Psoas muscle (tissue), 8 donors: ENCODE data around the gene TJP1. TPM values are rescaled to one million over a fixed set of nuclear protein-coding genes. Genes with fewer than 3 reads are reported as not detected.

ENCODE experiments used
- ATAC-seq, 4 donors: fragments of 200-7000 bp; cut with Tn5 transposase; one replicate each; pipeline ENCODE4 v1.9.1; 2020; ENCODE audit warnings: moderate library complexity in 3 of 4, mild to moderate bottlenecking in 2 of 4
- DNase-seq, 2 donors: peaks; one replicate each; pipeline ENCODE4 v3.0.0-alpha.2; 2020
- H3K27ac ChIP-seq: fragments of 200-600 bp; one replicate; pipeline ENCODE4 v1.8.0; 2022
- H3K27me3 ChIP-seq, 3 donors: fragments of 200-600 bp in 1 of 3; one replicate each; pipeline versions ENCODE4 v1.6.1 to v1.8.0; 2013 to 2022; ENCODE audit warnings: low read length in 2 of 3, mild to moderate bottlenecking in 2 of 3, moderate library complexity in 1 of 3; ENCODE audit not compliant: insufficient read depth in 3 of 3
- H3K36me3 ChIP-seq, 2 donors: fragments of 200-600 bp in 1 of 2; one replicate each; pipeline versions ENCODE4 v1.6.1 to v1.8.0; 2013 to 2022; ENCODE audit warnings: low read depth in 1 of 2, mild to moderate bottlenecking in 1 of 2, moderate library complexity in 1 of 2; ENCODE audit not compliant: insufficient read depth in 1 of 2
- H3K4me1 ChIP-seq: fragments of 200-600 bp; one replicate; pipeline ENCODE4 v1.8.0; 2022
- H3K4me3 ChIP-seq: fragments of 200-600 bp; one replicate; pipeline ENCODE4 v1.8.0; 2022; ENCODE audit warnings: mild to moderate bottlenecking
- H3K9me3 ChIP-seq: fragments of 200-600 bp; one replicate; pipeline ENCODE4 v1.8.0; 2022
- CTCF ChIP-seq: fragments of 200-600 bp; IDR thresholded peaks from one replicate; pipeline ENCODE4 v1.8.0; 2022; ENCODE audit warnings: antibody characterized with exemption
- WGBS, 3 donors: extraction: QIAGEN DNeasy Blood & Tissue Kit; methylation state at CpG; one replicate each; pipeline versions ENCODE4 v1.1.6 to v1.1.7; 2013; 5-methylcytosine and 5-hydroxymethylcytosine counted together
- intact Hi-C, 2 donors: fragments of 100-400 bp; cut with DNase I; formaldehyde crosslinking; loops; one replicate each; pipeline versions ENCODE4 v1.11.0 to v1.14.2; 2022
- polyA plus RNA-seq, 3 donors: library from polyadenylated mRNA; stranded (reverse); fragments of 200-250 nt; gene quantifications; one replicate each; pipeline ENCODE4 v1.2.3, GENCODE V29; 2013
- total RNA-seq, 4 donors: library from RNA; stranded (reverse); fragmentation: NEBNext Ultra II Directional in 2 of 4; extraction: Animal tissue kit (Norgen Biotek cat#: 25700) in 2 of 4; gene quantifications; one replicate each; pipeline versions ENCODE4 v1.2.1 to v1.2.4, GENCODE V29; 2021 to 2023
- donor health status: healthy with polysubstance abuse.
- donor health status: DM: no; HTN: no; CAD: no; lungs with moderate emphysema.
- donor health status: Bipolar disorder and iron deficiency.
- donor health status: healthy.
- donor health status: DM: yes; HTN: yes; CAD: no.
- donor health status: DM: no; HTN: no; CAD: no.
- donor health status: DM: no; HTN: no; CAD: no.
- donor health status: DM: yes; HTN: yes; CAD: no.

TJP1 gene
- total and polyA plus RNA-seq, 7 donors: 8.6 to 49.9 (median 32.6) TPM

GRCh38 chr15:29778382-29778781, 43.9 kb downstream of the TJP1 start:
- Histone ChIP-seq H3K27me3 (no peaks in the 10 kb centered on the region), H3K36me3 (no peaks in the 10 kb centered on the region), H3K9me3 (no peaks in the 10 kb centered on the region), H3K4me3 (no peak overlapping the region), H3K27ac (no peak overlapping the region), H3K4me1 (peaks cover 7% of the 10 kb centered on the region)
- DNase-seq (no peak), ATAC-seq (no peak)
- no peak for TF ChIP-seq CTCF
- intact Hi-C loops: no loop called here

GRCh38 chr15:29776859-29777258, 45.4 kb downstream of the TJP1 start:
- no peak for TF ChIP-seq CTCF
- intact Hi-C loops: no loop called here

GRCh38 chr15:29774900-29775299, 47.4 kb downstream of the TJP1 start:
- peaks cover 0 to 19% of the 10 kb centered on the region in 2 donors for H3K36me3 ChIP-seq
- whole genome bisulfite sequencing, 3 donors: 69 to 78% (median 70%) methylated on average over 6 of the region's 6 CpGs

More at GRCh38 chr15:29776859-29777258, 45.4 kb downstream of the TJP1 start:
- WGBS, 3 donors: 73 to 75% (median 74%) methylated on average over 4 of the region's 4 CpGs
- Histone ChIP-seq H3K9me3 (no peaks in the 10 kb centered on the region), H3K27me3 (no peaks in the 10 kb centered on the region), H3K36me3 (peaks cover 0 to 4% of the 10 kb centered on the region in 2 donors), H3K27ac (no peak overlapping the region), H3K4me3 (no peak overlapping the region), H3K4me1 (peaks cover 7% of the 10 kb centered on the region)
- DNase-seq: no peak
- no peak for ATAC-seq

GRCh38 chr15:29773816-29774215, 48.5 kb downstream of the TJP1 start:
- H3K27me3 ChIP-seq: no peaks in the 10 kb centered on the region
- intact Hi-C loops: no loop called here
- peaks cover 3% of the 10 kb centered on the region for H3K4me1 ChIP-seq
- no peak for TF ChIP-seq CTCF
- no peak overlapping the region for H3K27ac ChIP-seq
- no peaks in the 10 kb centered on the region for H3K9me3 ChIP-seq
- peaks cover 3 to 29% of the 10 kb centered on the region in 2 donors for H3K36me3 ChIP-seq
- no peak overlapping the region for H3K4me3 ChIP-seq
- 71 to 92% (median 86%) methylated on average over 1 of the region's 1 CpG for WGBS, 3 donors
- ATAC-seq: no peak
- DNase-seq: no peak

More at GRCh38 chr15:29774900-29775299, 47.4 kb downstream of the TJP1 start:
- no peak for DNase-seq
- ATAC-seq: peak in 2 of 4 donors; percentile 47 to 54
- no peak overlapping the region for H3K27ac ChIP-seq
- H3K4me3 ChIP-seq: no peak overlapping the region
- intact Hi-C loops: no loop called here
- TF ChIP-seq CTCF: no peak
- H3K4me1 ChIP-seq: peaks cover 7% of the 10 kb centered on the region
- no peaks in the 10 kb centered on the region for H3K9me3 ChIP-seq
- no peaks in the 10 kb centered on the region for H3K27me3 ChIP-seq

- Histone ChIP-seq H3K4me1 (no peaks in the 10 kb centered on the region), H3K27me3 (no peaks in the 10 kb centered on the region), H3K9me3 (no peaks in the 10 kb centered on the region), H3K27ac (no peak overlapping the region), H3K36me3 (peaks cover 3 to 32% of the 10 kb centered on the region in 2 donors), H3K4me3 (no peak overlapping the region)
- no peak for TF ChIP-seq CTCF
- DNase-seq (no peak), ATAC-seq (peak in 1 of 4 donors; percentile 37)
- WGBS, 3 donors: 85 to 88% (median 86%) methylated on average over 4 of the region's 4 CpGs
- intact Hi-C loops: no loop called here
Observed at GRCh38 chr15:29773000-29773399, 49.3 kb downstream of the TJP1 start.
